Measurements from ENCODE around the gene PCSK4. TPM values are rescaled to one million over a fixed set of nuclear protein-coding genes. Genes with fewer than 3 reads are reported as not detected.

PCSK4 gene
- total RNA-seq, 4 donors from 2014 or later = 7.7 to 14.6 (median 12.1) TPM

DNA sequence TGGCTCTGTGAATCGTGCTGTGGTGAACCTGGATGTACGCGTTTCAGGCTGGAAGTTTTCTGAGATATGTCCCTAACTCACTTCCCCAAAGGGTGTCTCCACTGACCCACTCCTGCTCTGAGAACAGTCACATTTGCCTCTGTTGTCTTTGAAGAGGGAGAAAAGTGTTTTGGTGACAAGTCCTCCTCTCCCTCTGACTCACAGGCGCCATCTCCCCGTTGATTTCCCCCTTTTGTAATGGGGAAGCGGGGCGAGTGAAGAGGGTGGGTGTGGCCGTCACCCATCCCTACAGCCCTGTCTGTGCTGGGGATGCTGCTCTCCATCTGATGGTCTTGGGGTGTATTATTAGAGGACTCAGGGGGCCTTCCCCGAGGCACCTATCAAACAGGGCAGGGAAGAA, 30.7 kb downstream of the PCSK4 start:
- Histone ChIP-seq H3K4me3 (no peak overlapping the region), H3K27me3 (peaks cover 0 to 27% of the 10 kb centered on the region in 2 donors), H3K36me3 (no peaks in the 10 kb centered on the region), H3K9me3 (peaks cover 0 to 6% (median 0%) of the 10 kb centered on the region in 4 donors), H3K27ac (no peak overlapping the region), H3K4me1 (peaks cover 0 to 12% (median 9%) of the 10 kb centered on the region in 4 donors)
- no peak for DNase-seq
- TF ChIP-seq, protein P1, sequence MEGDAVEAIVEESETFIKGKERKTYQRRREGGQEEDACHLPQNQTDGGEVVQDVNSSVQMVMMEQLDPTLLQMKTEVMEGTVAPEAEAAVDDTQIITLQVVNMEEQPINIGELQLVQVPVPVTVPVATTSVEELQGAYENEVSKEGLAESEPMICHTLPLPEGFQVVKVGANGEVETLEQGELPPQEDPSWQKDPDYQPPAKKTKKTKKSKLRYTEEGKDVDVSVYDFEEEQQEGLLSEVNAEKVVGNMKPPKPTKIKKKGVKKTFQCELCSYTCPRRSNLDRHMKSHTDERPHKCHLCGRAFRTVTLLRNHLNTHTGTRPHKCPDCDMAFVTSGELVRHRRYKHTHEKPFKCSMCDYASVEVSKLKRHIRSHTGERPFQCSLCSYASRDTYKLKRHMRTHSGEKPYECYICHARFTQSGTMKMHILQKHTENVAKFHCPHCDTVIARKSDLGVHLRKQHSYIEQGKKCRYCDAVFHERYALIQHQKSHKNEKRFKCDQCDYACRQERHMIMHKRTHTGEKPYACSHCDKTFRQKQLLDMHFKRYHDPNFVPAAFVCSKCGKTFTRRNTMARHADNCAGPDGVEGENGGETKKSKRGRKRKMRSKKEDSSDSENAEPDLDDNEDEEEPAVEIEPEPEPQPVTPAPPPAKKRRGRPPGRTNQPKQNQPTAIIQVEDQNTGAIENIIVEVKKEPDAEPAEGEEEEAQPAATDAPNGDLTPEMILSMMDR (IDR thresholded peaks at IDR 0.05) = no peak
- TF ChIP-seq POLR2A (IDR thresholded peaks at IDR 0.05) = no peak

DNA sequence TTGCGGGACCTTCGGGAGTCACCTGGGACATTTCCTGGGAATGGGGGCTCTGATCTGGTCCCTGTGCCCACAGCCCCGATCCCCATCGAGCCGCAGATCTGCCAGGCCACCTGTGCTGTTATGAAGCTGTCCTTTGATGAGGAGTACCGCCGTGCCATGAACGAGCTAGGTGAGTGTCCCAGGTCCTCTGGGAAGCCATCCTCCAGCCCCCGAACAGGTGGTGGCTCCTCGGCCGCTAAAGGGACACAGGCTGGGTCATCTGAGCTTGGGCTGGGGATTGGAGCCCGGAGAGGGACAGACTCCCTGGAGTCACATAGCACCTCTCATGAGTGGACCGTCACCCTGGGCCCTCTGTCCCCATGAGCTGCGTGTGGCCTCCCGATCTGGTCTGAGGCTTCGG, 32.3 kb downstream of the PCSK4 start:
- Histone ChIP-seq H3K9me3 (peaks cover 0 to 6% (median 0%) of the 10 kb centered on the region in 4 donors), H3K27me3 (peaks cover 0 to 36% of the 10 kb centered on the region in 2 donors)
- TF ChIP-seq POLR2A (IDR thresholded peaks at IDR 0.05) = no peak
- TF ChIP-seq, protein P1 (IDR thresholded peaks at IDR 0.05) = no peak

DNA sequence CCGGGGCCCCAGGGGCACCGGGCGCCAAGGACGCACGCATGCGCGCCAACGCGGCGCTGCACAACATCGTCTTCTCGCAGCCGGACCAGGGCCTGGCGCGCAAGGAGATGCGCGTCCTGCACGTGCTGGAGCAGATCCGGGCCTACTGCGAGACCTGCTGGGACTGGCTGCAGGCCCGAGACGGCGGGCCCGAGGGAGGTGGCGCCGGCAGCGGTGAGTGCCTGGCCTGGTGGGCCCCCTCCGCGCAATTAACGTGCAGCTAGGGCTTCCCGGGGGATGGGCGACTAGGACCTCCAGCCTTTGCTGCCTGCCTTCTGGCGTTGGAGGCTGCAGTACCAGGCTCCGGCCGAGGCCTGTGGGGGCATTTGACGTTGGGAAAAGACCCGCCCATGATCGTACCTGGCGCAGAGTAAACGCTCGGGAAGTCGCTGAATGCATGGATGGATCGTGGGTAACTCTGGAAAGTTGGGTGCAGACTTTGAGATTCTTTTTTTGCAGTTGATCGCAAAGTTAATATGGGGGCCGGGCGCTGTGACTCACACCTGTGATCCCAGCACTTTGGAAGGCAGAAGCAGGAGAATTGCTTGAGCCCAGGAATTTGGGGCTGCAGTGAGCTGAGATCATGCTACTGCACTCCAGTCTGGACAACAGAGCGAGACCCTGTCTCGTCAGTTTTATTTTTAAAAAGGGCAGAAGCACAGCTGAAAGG, 33.0 kb downstream of the PCSK4 start:
- no peak overlapping the region for H3K27ac ChIP-seq
- no peaks in the 10 kb centered on the region for H3K36me3 ChIP-seq
- H3K27me3 ChIP-seq = peaks cover 0 to 42% of the 10 kb centered on the region in 2 donors
- H3K4me1 ChIP-seq = peaks cover 0 to 23% (median 9%) of the 10 kb centered on the region in 4 donors
- DNase-seq = no peak
- no peak for TF ChIP-seq POLR2A (IDR thresholded peaks at IDR 0.05)
- TF ChIP-seq, protein P1 (IDR thresholded peaks at IDR 0.05) = no peak
- peaks cover 0 to 6% (median 0%) of the 10 kb centered on the region in 4 donors for H3K9me3 ChIP-seq
- H3K4me3 ChIP-seq = no peak overlapping the region

More for the DNA sequence above, 32.3 kb downstream of the PCSK4 start:
- no peaks in the 10 kb centered on the region for H3K36me3 ChIP-seq
- no peak overlapping the region for H3K4me3 ChIP-seq
- H3K27ac ChIP-seq = no peak overlapping the region
- H3K4me1 ChIP-seq = peaks cover 0 to 22% (median 9%) of the 10 kb centered on the region in 4 donors
- DNase-seq = no peak

DNA sequence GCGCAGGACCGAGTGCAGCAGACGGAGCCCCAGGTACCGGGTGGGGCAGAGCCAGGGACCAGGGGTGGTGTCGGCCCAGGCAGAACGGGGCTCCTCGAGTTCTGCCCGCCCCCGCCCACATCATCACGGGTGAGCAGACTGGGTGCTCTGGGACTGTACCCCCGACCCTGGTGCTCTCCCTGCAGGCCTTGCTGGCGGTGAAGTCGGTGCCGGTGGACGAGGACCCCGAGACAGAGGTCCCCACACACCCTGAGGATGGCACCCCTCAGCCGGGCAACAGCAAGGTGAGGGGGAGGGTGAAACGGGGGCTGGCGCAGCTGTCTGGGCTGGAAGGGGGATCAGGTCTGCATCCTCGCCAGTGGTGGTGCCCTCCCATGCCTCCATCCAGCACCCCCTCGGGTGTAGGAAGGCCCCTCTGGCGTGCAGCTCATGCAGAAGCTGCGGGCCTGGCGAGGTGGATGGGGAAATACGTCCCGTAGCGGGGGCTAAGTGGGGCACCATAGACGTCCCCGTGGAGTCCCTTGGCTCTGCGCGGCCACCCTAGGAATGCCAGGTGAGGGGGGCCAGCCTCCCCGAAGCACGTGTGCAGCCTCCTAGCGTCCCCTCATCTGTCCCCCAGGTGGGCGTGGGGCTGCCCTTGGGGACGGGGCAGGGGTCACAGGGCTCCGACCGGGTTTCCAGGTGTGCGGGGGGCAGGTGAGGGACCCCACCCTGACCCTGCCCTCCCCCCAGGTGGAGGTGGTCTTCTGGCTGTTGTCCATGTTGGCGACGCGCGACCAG, 33.8 kb downstream of the PCSK4 start:
- Histone ChIP-seq H3K27ac (no peak overlapping the region), H3K9me3 (peaks cover 0 to 6% (median 0%) of the 10 kb centered on the region in 4 donors), H3K36me3 (no peaks in the 10 kb centered on the region), H3K4me1 (peaks cover 0 to 23% (median 9%) of the 10 kb centered on the region in 4 donors), H3K27me3 (peaks cover 0 to 51% of the 10 kb centered on the region in 2 donors), H3K4me3 (no peak overlapping the region)
- no peak for DNase-seq
- TF ChIP-seq POLR2A (IDR thresholded peaks at IDR 0.05) = no peak
- TF ChIP-seq, protein P1 (IDR thresholded peaks at IDR 0.05) = no peak

DNA sequence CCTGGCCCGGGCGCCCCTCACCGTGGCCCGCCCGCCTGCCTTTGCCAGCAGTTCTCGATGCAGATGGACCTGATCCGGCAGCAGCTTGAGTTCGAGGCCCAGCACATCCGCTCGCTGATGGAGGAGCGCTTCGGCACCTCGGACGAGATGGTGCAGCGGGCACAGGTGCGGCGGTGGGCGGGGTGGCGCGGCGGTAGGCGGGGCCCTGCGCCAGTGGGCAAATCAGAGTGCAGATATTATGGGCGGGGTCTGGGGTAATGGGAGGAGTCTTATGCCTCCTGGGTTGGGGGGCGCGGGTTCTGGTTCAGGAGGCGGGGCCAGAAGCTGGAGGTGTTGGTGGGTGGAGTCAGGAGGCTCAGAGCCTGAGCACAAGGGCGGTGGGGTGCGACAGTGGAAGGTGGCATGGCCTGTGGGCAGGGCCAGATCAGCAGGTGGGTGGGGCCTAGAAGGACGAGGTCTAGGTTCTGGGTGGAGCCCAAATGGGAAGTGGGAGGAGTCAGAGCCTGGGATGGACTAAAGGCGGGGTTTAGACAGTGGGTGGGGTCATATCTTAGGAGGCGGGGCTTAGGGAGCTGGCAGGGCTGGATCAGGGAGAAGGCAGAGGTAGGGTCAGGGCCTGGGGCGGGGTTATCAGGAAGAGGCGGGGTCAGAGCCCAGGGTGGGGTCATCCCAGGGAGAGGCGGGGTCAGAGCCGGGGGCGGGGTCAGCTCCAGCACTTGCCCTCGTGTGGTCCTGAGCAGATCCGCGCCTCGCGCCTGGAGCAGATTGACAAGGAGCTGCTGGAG, 34.6 kb downstream of the PCSK4 start:
- peaks cover 0 to 23% (median 9%) of the 10 kb centered on the region in 4 donors for H3K4me1 ChIP-seq
- peaks cover 0 to 6% (median 0%) of the 10 kb centered on the region in 4 donors for H3K9me3 ChIP-seq
- peaks cover 0 to 57% of the 10 kb centered on the region in 2 donors for H3K27me3 ChIP-seq
- TF ChIP-seq POLR2A (IDR thresholded peaks at IDR 0.05) = no peak
- TF ChIP-seq, protein P1 (IDR thresholded peaks at IDR 0.05) = no peak
- H3K36me3 ChIP-seq = no peaks in the 10 kb centered on the region
- DNase-seq = peak; percentile 22 to 92 (median 85)
- peak overlapping the region in 2 of 4 donors; percentile 6 to 8 for H3K4me3 ChIP-seq
- no peak overlapping the region for H3K27ac ChIP-seq

Measured in Peyer's patch (tissue), 4 donors.